GM21786 (cell line): ENCODE results near the gene NBPF1.
"Not testable (repeated sequence)": the region's sequence is repeated elsewhere in the genome, so short reads cannot be mapped to it uniquely, and the experiment has no call there.

Experiments used
- ATAC-seq: cut with Tn5 transposase; IDR thresholded peaks from one replicate; pipeline ENCODE4 v1.9.1; 2021; ENCODE audit not compliant: unreplicated experiment

NBPF1 gene

DNA sequence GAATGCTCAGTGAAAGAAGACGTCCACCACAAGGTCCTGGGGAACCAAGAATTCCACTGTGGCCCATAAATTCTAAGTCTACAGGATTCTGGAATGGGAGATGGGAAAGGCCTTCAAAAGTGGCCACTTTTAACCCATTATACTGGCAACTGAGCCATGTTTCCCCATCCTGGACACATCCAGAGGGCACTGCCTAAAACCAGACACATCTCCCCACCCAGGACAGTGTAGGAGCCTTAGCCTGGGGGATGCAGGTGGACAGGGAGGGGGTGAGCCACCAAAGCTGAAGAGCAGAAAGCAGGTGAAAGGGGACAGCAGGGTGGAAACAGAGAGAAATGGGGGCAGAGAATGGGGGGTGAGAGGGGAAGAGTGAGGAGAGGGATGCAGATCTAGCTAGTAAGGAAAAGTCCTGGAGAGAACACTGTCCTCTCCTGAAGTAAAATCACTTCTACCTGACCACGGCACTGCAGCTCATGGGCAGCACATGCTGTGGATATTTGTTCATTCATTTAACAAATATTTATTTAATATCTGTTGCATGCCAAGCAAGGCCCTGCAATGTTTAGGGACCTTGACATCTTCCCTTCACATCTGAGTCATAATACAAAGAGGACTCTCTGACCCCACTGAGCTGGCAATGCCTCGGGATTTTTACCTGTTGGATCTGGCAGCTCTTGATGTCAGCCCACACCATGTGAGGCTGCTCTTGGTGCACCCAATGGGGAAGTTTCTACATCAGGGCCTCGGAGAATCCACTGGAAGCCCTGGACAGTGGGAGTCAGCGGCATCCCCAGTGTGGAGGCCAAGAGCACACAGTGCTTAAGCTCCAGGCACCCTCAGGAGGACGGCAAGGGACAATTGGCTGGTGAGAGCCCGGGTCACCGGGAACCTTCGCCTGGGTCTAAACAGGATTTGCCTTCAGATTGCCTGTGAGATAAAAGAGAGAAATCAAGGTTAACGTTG lies 5.2 kb downstream of the NBPF1 start:
- not testable (repeated sequence) for ATAC-seq

GRCh38 chr1:16607433-16607851 lies 5.9 kb downstream of the NBPF1 start:
- no peak for ATAC-seq

DNA sequence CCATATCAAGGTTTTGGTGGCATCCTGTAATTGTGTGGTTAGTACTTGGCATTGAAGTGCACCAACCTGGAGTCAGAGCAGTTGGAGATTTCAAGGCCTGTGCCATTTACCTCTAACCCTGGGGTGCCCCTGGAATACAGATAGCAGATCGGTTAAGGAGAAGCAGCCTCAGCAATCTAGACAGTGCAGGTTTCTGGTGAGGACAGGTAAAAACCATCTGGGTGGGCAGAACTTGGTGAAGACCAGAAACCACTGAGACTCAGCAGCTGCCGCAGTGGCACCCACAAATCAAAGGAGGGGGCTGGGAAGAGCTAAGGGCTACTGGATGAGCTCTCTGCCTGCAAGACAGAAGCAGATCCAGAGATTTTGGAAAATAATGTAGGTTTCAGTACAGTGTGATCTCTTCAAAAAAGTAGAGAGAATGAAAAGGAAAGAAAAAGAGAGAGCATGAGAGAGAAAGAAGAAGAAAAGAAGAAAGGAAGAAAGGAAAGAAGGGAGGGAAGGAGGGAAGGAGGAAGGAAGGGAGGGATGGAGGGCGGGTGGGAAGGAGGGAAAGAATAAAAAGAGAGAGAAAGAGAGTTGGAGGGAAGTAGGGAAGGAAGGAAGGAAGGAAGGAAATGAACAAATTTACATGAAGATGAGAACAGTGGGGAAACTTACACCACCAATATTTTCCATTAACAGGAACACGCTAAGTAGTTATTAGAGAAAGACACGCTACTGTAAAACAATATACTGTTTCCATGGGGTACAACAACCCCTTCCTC lies 6.5 kb downstream of the NBPF1 start:
- not testable (repeated sequence) for ATAC-seq

DNA sequence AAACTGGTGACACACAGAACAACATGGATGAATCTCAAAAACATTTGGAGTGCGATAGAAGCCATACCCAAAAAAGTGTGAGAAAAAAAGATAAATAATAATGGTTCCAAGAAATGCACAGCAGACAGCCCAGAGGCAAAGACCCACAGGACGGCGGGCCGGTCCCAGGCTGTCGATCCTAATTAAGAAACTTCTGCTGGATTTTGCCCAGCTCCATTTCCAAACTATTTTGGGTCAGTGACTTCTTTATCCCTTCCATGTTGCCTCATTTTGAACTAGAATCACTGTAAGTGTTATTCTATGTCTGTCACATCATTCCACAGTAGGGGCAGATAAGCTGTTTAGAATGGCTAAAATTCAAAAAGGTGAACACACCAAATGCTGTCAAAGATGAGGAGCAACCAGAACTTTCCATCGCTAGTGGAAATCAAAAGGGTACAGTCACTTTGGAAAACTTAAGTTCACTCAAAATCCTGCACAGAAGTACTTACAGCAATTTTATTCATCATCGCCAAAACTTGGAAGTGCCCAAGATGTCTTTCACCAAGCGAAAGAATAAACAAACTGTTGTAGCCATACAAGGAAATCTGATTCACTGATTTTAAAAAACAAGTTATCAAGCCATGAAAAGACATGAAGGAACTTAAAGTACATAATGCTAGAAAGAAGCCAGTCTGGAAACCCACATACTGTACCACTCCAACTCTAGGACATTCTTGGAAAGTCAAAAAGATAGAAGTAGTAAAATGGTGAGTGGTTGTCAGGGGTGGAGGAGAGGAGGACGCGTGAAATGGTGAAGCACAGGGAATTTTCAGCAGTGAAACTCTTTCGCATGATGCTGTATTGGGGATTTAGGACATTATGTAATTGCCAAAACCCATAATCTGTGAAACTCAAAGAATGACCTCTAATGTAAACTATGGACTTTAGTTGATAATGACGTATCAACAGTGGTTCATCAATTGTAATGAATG lies 7.5 kb downstream of the NBPF1 start:
- ATAC-seq: no peak

GRCh38 chr1:16605213-16605525 lies 8.2 kb downstream of the NBPF1 start:
- no peak for ATAC-seq

DNA sequence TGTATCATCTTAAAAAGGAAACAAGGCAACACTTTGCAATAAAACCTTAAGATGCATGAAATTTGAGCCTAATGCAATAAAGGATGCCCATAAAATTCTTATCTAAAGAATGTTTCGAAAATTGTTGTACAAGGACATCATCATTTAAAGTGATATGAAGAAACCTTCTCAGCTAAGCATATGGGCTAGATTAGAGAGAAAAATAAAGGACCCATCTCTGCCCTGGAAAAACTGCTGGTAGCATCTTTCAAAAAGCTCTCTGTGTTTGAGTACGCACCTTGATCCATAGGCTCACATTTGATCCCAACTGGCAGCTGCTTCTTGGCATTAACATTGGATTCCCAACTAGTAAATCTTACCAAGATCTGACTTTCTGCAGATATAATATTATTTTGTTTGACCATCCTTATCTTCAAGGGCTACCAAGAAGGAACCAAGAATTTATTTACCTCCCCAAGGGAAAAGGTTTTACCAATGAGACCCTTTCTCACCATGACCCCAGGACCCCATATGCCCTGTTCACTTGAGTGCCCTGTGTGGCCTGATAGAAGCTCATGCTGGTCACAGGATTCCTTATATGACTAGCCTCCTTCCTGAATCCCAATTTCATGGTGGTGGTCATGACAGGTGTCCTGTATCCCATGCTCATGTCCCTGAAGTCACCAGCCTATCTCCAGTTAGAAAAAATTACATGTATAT lies 8.7 kb downstream of the NBPF1 start:
- not testable (repeated sequence) for ATAC-seq

- not testable (repeated sequence) for ATAC-seq
These were observed 9.7 kb downstream of the NBPF1 start for GRCh38 chr1:16603623-16604022.

DNA sequence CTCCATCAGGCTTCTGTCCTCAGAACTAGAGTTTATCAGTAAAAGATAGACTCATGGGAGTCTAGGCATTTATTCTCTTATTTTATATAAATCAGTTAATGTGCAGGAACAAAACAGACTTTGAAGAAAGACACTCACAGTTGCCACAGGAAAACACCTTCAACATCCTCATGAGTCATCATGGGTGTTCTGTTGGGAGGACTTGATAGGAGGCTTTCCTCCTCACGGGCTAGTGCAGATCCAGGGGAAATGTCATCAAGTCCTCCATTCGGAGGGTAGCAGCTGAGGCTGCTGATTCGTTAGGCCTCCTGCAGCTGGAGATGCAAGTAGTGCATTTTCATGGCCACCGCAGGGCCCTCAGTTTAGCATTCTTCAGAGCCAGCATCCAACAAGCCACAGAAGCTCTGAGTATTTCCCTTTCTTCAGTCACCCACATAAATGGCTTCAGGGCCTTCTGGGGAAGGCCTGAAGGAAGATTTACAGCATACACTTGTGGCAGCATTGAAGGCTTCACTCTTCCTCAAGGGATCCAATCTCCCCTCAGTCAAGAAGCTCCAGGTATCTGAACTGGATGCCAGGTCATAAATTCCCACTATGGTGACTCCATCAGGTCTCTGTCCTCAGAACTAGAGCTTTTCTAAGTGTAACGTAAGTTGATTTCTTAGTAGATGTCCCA lies 10.9 kb downstream of the NBPF1 start:
- ATAC-seq: not testable (repeated sequence)

- ATAC-seq: not testable (repeated sequence)
These were observed 12.2 kb downstream of the NBPF1 start for GRCh38 chr1:16600855-16601786.

DNA sequence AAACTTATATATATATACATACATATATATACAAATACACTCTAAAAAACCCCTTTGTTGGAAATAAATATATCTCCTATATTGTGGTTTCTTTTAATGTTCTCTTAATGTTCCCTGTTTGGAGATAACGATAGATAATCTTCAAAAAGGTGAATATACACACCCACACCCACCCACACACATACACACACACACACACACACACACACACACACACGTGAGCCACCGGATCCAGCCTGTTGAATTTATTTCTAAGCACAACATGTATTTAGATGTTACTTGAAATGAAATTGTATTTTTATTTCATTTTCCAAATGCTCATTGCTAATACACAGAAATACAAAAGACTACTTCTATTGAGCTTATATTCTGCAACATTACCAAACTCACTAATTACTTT lies 14.0 kb downstream of the NBPF1 start:
- ATAC-seq: not testable (repeated sequence)

DNA sequence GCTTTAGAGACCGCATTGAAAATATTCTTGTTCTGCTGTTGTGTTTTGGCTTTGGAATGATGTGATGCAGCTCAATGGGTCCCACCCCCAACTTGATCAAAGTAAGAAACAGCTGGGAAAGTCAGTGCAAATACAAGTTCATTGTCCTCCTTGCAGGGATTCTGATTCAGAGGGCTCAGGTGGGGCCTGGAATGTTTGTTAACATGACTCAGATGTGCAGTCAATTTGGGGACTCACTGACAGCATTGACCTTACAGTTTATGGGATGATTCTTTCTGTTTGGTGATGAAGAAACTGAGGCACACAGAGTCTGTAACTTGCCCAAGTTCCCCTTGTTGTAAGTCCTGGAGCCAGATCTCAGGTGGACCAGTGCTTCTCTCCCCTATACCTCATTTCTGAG lies 18.1 kb downstream of the NBPF1 start:
- not testable (repeated sequence) for ATAC-seq

DNA sequence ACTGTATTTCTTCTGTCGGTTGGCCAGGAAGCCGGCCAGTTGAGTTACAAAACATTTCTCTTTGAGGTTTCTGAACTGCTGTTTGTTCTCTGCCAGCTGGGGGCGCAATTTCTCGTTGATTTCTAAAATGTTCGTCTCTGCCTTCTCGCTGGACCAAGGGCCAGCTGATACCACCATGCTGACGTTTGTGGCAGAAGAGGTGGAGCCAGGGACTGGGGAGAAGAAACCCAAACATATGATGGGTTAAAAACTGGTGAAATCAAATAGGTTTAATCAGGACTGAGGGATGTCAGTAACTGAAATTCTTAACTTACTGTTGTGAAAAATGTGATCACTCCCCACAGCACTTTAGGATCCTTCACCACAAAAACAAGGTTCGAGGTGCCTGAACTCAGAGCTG lies 21.5 kb downstream of the NBPF1 start:
- not testable (repeated sequence) for ATAC-seq

- not testable (repeated sequence) for ATAC-seq
These were observed 25.3 kb downstream of the NBPF1 start for GRCh38 chr1:16588081-16588480.

GRCh38 chr1:16587639-16588038 lies 25.7 kb downstream of the NBPF1 start:
- not testable (repeated sequence) for ATAC-seq

DNA sequence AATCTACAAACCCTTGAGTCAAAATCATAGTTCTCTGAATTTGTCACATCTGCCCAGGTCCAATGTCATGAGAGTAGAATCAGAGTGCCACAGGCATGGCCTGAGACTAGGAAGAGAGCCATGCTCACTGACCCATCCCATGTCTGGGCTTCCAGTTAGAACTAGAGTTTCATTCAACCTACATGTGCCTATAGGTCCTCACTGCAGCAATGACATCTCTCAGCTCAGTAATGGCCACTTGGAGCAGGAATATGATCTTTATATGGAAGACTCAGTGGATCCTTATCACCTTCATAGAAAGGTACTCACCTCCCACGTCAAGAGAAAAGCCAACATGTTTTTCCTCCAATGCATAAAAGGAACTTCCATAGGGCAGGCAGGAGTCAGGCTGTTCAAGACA lies 48.0 kb downstream of the NBPF1 start:
- ATAC-seq: not testable (repeated sequence)

DNA sequence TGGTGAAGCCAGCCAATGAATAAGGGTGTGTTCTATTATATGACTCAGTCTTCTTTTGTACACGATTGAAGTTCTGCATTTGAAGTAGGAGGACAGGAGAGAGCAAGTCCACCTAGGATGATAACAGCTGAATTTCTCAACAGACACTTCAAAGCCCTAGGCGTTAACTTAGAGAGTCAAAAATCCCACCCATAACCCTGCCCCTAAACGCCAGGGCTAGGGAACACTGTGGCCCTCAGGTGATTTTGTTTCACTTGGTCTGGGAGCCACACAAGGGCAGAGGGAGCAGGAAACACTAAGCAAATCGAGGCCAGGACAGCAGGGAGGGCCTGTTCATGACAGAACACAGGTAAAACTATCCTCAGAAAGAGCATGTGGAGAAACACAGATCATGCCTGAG lies 52.3 kb downstream of the NBPF1 start:
- not testable (repeated sequence) for ATAC-seq

DNA sequence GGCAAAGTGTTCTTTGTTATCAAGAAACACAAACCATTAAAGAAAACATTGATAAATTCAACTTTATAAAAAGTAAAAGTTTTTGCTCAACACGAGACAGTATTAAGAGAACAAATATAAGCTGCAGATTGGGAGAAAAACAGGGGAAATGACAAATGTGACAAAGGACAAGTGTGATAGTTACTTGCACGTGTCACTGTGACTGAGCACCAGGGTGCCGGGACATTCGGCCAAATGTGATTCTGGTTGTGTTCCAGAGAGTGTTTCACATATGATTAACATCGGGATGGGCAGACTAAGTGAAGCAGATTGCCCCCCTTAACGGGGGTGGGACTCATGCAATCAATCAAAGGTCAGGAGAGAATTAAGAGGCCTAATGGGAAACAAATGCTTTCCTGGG lies 52.9 kb downstream of the NBPF1 start:
- not testable (repeated sequence) for ATAC-seq

DNA sequence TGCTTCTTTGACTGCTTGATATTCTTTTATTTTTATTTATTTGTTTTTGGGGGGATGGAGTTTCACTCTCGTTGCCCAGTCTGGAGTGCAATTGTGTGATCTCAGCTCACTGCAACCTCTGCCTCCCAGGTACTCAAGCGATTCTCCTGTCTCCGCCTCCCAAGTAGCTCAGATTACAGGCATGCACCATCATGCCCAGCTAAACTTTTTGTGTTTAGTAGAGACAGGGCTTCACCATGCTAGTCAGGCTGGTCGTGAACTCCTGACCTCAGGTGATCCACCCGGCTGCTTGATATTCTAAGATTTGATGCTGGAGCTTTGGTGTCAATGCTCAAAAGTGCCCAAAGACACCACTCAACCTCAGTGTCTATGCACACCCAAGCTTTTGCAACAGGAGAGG lies 53.7 kb downstream of the NBPF1 start:
- ATAC-seq: not testable (repeated sequence)
